Stimulated activated CD4-positive, alpha-beta T cell treated with anti-CD3 and anti-CD28 coated beads, Interleukin-4, amount 100 ng/mL, for 1 hour (primary cell): Measurements from ENCODE around the gene TRIM10.
"Not testable (repeated sequence)": the region's sequence is repeated elsewhere in the genome, so short reads cannot be mapped to it uniquely, and the experiment has no call there.

Experiments
- DNase-seq: peaks from one replicate; pipeline ENCODE4 v3.0.0-alpha.2; 2020

The TRIM10 gene

DNA sequence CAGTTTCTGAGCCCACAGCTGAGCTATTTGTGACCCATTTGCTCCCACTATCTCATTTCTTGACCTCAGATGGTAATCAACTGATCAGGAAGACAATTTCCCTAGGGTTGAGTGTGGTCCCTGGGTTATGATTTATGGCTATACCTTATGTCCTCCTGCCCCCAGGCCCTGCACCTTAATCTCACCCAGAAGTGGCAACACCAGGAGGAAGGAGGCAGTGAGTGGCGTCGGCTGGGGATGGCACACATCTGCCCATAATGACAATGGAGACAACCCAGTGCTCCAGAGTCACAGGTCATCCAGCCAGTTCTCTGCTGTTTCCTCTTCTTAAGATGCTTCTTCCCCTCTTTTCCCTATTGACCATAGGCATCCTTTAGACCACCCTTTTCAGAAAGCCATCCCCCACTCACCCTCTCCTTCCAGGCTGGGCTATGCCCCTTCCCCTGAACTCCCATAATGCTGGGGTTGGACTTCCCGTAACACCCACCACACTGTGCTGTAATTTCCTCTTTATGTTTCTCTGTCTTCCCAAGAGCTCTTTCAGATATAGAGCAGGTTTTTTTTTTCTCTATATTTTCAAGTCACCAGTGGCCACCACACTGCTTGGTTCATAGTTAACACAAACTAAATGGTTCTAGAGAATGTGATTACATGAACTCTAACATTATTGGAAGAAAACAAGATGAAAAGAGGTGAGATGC lies 8.0 kb downstream of the TRIM10 start:
- no peak for DNase-seq

DNA sequence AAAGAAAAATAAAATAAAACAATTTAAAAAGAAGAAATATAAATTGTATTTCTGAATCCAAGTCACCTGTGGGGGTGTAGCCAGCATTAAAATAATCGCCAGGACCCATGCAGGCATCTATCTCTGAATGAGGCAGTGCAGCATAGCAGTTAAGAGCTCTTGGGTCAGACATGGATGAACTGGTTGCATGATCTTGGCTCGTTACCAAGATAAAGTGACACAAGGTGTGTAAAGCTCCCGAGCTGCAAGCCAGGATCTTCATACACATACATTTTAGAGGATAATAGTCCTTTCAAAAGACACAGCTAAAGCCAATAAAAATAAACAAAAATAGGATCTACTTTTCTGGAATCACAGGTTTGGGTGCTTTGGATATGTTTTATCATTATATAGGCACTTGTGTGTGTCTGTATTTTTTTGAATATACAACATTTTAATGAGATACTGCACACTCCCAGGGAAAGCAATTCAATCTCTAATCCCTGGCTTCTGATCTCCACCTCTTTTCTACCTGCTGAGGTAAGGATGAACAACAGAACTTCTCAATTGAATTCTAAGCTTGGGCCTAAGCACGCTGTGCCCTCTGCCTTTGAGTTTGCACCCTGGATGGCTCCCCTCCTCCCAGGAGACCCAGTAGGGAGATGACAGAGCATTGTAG lies 8.9 kb downstream of the TRIM10 start:
- no peak for DNase-seq

DNA sequence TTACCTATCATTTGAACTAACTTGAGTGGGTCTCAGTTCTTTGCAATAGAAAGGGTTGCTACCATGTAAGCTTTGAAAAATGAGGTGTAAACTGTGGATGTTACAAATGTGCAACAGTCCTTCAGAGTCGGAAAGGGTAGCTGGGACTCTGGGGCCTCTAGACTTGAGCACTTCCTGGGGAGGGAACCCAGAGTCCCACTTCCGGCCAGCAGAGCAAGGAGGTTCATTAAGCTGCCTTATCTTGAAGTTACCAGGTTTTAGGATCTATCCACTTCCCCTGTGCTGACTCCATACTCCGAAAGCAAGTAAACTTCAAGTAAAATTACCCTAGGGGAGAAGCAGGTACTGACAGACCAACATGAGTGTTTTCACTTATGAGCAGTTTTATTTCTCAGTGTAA lies 9.4 kb downstream of the TRIM10 start:
- no peak for DNase-seq

DNA sequence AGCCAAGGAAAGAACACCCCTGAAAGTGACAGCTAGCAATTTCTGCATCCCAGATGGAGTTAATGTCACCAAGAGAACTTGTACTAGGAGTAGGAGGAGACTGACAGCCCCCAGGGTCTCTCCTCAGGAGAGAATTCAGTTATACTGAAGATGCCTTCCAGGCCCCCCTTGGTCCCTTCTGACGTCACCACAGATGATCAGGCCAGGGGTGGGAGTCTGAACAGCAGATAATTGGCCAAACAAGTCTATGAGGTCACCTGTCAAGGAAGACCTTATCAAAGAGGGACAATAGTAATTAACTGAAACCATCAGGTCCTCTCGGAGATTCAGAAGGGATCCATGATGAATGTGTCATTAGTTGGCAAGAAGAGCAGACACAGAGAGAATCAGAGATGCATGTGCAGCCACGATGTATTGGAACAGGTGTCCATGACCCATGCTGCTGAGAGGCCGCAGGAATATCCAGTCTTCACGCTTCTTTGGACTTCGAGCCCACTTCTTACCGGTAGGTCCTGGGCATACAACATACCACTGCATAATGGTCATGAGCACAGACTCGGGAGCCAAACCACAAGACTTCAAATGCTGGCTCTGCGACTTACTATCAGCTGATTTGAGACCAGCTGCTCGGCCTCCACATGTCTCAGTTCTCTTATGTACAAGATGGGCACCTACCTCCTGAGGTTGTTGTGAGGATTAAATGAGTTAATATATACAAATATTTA lies 10.2 kb downstream of the TRIM10 start:
- no peak for DNase-seq

DNA sequence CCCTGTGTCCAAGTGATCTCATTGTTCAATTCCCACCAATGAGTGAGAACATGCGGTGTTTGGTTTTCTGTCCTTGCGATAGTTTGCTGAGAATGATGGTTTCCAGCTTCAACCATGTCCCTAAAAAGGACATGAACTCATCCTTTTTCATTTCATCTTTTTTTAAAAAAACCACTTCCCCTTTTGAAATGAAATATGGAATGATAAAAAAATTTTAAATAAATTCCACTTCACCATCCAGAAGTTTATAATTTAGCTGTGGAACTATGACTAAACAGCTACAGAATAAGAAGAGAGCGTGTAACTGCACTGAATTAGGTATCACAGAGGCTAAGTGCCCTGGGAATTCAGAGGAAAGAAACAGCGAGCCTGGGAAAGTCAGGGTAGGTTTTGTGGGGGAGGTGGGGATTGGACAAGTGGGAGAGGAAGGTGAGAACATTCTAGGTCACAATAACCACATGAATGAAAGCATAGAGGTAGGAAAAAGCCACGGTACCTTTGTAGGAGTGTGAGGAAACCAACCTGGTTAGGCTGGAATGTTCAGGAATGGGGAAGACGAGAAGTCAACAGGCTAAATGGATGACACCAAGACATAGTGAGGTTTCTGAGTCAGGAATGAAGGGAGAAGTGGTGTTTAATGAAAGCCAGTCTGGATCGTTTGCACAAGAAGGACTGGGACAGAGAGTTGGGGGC lies 11.0 kb downstream of the TRIM10 start:
- no peak for DNase-seq

DNA sequence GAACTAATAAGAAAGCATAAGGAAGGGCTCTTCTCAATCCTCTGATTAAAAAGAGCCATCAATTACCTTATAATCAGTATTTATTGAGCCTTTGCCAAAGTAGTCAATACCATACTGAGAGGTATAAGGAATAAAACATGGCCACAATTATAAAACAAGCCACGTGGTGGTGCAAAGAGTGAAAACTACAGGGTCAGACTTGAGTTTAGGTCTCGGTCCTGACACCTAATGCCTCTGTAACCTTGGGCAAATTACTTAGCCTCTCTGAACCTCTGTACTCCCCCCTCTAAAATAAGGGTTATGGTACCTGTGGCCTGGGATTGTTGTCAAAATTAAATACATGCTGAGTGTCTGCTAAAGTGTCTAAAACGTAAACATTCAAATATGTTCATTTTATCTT lies 11.8 kb downstream of the TRIM10 start:
- no peak for DNase-seq

DNA sequence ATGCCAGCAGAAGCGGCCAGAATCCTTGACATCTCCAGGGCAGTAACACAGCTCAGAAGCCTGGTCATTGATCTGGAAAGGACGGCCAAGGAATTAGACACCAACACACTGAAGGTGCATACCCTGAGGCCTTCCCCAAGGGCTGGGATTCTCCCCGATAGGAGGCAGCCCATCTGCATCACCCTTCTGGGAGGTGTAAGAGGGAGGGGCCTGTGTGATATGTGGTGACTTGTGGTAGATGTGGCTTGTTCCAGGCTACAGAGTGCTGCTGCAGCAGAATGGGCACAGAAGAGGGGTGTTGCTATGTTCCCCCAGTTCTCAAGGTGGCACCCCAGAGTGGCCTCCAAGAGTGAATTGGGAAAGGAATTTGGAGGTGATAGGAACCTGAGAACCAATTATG lies 13.9 kb downstream of the TRIM10 start:
- DNase-seq = no peak

DNA sequence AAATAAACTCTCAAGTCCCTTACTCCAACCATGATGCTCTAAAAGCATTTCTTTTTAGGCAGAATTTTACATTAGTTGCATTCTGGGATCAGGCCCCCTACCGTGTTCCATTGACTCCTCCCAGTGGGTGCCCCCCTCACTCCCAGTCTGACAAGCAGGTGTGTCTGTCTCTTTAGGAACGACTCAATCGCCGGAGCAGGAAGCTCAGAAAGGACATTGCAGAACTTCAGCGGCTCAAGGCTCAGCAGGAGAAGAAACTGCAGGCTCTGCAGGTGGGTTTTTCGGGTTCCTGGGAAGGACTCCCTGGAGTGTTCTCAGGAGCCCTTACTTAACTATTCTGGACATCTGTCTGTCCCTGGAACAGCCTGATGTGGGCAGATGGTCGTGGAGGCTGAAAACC lies 15.2 kb downstream of the TRIM10 start:
- no peak for DNase-seq

DNA sequence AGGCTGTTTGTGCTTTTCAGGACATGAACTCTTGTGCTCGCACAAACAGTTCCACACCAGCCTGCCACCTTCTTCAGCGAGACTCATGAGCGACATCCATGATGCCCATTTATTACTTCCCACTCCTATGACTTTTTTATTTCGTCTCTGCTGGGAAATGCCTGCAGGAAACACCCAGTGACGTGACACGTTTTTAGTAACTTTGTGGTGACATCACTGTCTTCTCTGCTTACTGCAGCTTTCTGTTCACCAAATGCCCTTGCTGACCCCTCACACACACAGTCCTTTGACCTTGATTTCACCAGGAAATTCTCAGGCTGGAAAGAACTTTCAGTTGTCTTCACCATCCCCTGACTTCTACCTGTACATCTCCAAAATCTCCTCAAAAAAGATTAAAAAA lies 16.2 kb downstream of the TRIM10 start:
- no peak for DNase-seq

DNA sequence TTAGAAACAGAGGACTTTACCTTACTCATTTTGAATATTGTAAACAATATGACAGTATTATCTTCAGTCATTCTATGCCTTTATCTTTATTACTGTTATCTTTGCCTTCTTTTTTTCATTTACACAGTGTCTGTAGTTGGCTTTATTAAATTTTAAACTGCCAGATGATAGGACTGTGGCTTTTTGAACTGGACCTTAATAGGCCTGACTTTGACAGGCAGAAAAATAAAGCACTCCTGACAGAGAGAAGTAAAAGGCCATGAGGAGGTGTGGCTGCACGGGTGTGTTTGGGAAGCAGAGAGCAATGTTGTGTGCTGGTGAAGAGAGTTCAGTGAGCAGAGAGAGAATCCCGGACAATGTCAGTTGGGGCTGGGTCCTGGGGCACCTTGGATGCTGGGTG lies 17.2 kb downstream of the TRIM10 start:
- no peak for DNase-seq

DNA sequence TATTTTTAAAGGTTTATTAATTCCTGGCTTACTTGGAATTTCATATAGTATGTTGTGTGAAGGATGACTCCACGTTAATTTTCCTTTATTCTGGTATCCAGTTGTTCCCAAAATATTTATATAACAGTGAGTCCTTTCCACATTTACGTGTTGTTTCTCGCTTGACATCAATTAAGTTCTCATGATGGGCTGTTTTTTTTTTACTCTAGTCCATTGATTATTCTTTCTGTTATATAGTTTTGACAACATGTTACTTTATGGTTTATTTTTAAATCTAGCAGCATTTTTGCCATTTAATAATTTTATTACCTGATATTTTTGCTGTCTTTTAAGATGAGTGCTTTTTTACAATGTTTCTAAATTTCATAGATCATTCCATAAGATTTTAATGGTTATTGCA lies 18.3 kb downstream of the TRIM10 start:
- DNase-seq = no peak

DNA sequence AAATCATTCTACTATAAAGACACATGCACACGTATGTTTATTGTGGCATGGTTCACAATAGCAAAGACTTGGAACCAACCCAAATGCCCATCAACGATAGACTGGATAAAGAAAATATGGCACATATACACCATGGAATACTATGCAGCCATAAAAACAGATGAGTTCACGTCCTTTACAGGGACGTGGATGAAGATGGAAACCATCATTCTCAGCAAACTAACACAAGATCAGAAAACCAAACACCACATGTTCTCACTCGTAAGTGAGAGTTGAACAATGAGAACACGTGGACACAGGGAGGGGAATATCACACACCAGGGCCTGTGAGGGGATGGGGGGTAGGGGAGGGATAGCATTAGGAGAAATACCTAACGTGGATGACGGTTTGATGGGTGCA lies 20.8 kb downstream of the TRIM10 start:
- DNase-seq = not testable (repeated sequence)

DNA sequence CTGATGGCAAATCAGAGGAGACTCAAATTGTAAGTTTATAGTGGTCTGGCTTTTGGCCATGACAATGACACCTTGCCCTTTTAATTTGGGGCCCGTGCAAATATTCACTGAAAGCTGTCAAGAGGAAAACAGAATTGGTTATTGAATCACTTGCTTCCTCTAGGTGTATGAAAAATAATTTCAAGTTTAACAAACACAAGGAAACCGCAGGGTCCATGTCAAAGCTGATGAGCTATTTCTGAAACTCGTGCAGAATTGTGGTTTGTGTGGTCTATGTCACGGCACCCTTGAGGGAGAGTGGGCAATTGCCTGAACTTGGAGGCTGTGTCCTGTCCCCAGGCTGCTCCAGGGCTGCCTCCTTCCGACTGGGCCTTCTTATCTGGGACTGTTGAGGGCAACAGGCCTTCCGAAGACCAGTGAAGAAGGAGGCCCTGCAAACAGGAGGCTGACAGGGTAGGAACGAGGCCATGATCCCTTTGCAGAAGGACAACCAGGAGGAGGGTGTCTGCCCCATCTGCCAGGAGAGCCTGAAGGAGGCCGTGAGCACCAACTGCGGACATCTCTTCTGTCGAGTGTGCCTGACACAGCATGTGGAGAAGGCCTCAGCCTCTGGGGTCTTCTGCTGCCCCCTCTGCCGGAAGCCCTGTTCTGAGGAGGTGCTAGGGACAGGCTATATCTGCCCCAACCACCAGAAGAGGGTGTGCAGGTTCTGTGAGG lies 24.3 kb downstream of the TRIM10 start:
- DNase-seq = no peak

DNA sequence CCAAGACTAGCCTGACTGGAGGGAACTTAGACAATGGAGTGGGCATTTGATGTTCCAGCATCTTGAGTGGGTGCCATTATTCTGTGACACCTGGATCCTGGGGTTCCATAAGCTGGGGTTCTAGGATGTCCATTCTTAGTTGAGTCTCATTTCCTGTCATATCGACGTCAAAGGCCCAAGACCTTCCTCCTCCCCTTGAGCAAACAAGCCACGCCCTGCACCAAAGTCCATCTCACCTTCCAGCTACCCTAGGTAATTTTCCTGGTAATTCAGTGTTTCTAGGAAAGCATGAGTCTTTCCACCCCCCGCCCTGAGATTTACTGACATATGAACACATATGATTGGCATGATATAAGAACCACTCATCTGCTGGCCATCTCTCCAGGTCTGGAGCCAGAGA lies 25.3 kb downstream of the TRIM10 start, which contains the start of gene TRIM40:
Gene TRIM40, plus strand, starts transcription at position 384 of the 400 bp plus-strand sequence. CDS start 897 bp downstream, outside the sequence.
- no peak for DNase-seq

DNA sequence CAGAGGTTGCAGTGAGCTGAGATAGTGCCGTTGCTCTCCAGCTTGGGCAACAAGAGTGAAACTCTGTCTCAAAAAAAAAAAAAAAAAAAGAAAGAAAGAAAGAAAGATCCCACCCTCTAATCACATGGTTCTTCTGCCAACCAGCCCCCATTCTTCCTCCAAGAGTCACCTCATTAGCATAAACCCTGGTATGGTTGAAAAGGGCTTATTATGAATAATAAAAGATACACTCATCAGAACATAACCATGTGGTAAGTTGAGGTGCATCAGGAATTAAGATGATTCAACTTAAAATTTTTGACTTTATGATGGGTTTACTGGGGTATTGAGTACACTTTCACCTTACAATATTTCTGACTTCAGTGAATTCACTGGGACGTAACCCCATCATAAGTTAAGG lies 25.9 kb downstream of the TRIM10 start:
- DNase-seq = no peak

DNA sequence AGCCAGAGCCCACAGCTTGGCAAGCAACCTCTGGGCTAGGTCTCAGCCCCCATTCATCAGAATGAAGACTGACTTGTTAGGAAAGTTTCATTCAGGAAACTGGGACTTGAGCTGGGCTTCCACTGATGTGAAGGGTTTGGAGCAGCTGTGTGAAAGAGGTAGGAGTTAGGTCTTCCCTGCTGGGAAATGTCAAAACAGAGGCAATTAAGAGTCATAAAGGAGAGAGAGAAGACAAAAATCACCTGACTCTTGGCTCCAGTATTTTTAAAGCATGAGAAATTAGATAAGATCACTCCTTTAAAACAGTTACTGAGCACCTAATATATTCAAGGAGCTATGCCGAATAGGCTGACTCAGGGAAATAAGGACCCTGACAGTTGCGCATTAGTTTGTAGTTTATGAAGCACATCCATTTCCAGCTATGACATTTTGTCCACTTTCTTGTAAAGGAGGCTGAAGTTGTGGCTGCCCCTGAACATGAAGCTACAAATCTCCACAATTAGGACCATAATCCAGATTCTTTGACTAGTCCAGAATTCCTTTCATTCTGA lies 29.0 kb downstream of the TRIM10 start:
- DNase-seq = no peak

DNA sequence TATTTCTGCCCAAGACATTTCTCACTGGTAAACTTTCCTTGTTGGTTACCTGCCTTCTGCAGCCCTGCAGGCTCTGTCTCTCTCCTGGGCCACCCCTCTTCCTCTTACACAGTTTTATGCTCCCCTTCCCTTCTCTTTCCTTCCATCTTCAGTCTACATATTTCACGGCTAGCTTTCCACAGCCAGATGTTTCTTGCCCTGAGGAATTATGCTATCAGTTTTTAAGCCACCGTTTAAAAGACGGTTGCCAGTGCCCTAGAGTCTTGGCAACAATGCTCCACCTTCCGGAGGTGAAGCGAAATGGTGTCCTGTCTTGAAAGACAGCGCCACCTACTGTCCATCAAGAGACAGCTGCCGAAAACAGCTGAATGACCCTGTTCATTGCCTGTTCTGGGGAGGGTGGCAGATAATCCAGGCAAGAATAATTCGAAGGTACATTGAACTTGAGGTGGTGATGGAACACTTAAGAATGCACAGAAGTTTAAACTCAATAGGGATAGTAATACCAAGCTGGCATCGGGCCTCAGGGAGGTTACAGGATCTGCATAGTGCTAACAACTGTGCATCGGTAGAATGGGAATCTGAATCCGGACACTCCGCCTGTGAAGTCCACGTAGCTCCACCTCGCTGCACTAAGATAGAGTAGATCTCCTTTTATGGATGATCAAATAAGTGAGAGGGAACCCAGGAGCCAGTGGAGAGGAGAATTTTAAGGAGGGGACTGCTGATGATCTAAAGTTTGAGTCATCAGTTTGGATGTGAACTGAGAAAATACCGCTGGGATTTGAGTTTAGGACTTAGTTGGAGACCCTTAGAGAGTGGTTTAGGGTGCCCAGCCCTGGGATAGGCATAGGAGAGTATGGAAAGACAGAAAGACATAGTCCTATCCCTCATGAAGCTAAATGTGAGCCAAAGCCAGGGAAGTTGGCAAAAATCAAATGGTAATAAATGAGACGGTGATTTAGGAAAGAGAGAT lies 29.8 kb downstream of the TRIM10 start:
- DNase-seq = peak; percentile 46

DNA sequence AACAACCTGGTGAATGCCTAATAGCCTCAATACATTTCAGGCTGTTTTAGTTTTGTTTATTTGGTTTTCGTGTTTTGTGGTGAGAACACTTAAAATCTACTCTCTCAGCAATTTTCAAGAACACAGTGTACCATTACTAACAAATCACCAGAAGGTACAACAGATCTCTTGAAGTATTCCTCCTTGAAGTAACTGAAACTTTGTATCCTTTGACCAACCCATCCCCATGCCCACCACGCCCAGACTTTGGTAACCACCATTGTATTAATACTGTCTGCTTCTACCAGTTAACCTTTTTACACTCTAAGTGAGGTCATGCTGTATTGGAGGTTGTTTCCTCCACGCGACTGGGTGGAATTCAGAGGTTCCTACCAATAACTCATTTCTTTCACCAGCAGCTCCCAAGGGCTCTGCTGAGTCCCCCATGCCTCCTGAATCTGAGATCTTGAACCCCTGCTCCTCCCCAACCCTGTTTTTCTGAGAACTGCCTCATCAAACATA lies 30.8 kb downstream of the TRIM10 start:
- DNase-seq = no peak

DNA sequence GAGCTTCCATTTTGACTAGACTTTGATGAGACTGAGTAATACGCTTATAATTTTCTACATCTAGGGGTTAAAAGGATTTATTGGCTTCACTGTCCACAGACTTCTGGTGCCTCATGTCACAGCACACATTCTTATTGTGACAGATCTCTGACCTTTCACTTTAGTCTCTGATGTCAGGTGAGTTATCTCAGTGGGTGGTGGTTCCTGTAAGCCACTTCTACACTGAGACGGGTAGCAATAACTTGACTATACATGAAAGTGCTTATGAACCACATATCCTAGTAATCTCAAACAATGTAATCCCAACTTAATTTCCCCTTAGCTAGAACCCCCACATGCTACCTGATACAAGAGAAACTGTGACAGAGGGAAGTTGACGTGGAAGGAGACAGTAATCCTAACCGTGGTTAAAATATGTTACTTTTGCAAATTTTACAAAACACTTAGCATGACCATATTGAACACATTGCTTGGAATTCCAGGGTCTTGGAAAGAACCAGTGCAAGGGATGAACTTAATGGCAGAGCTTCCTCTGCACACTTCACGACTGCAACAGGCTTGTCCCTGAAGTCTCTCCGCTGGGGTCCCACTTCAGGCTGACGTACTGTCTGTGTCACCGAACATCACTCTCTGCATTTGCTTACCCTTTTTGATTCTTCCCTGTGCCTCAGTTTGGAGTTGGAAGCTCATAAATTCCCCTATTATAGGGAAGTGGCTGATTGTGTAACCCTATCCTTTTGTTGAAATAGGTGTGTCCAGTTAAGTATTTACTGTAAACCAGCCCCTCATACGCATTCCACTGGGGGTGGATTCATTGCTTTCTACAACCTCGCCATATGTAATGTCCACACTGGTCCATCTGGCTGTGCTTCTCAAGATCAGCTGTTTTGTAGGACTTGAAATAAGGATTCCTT lies 31.5 kb downstream of the TRIM10 start:
- no peak for DNase-seq
